Measurements from ENCODE around the gene DYRK1A. TPM values are rescaled to one million over a fixed set of nuclear protein-coding genes. Genes with fewer than 3 reads are reported as not detected.

The DYRK1A gene
- total RNA-seq, 1 experiment from 2014 or later = 49.3 TPM

DNA sequence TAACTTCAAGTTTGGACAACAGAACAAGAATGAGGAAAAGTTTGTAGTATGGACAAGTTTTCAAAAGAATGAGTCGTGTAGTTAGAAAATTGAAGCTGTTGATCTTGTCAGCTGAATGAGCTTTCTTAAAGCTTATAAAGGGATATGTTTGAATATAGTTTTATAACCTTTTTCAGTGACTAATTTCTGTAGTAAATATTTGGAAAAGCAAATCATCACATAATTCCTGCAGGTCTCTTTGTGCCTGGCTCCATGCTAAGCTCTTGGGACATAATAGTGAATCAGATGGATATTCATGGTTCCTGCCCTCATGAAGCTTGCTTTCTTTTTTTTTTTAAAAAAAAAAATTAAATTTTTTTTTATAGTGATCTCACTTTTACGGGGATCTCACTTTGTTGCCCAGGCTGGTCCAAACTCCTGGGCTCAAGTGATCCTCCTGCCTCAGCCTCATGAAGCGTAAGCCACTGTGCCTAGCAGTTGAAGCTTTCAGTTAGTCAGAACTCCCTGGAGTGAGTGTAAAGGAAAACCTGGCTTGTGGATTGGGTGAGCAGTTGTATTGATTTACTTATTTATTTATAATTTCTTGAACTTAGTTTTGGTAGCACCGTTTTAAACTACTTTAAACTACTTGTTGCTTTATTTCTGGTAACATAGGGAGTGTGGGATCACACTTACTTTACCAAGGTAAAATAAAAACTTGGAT lies 15.5 kb downstream of the DYRK1A start:
- H3K9me2 ChIP-seq (ENCODE audit: insufficient read depth) = no peaks in the 10 kb centered on the region
- POLR2A ChIA-PET = no interaction called here
- peaks cover 100% of the 10 kb centered on the region for H3K79me2 ChIP-seq (ENCODE audit: insufficient read depth, low read length)
- no peak overlapping the region for H2AFZ ChIP-seq (ENCODE audit: low read depth, low read length, poor library complexity, severe bottlenecking)
- H3K27ac ChIP-seq (ENCODE audit: low read depth, low read length) = no peak overlapping the region
- no peaks in the 10 kb centered on the region for H3K36me3 ChIP-seq (ENCODE audit: control insufficient read depth in 1 of 2, insufficient read depth in 2 of 2, low read length in 2 of 2)
- TF ChIP-seq CBX3 (IDR thresholded peaks at IDR 0.05; ENCODE audit: low read depth) (no peak), FOSL1 (IDR thresholded peaks at IDR 0.05; ENCODE audit: low read depth) (no peak), EZH2phosphoT487 (IDR thresholded peaks at IDR 0.05; ENCODE audit: borderline replicate concordance) (no peak), SIN3A (IDR thresholded peaks at IDR 0.05; ENCODE audit: low read depth) (no peak), EGR1 (IDR thresholded peaks at IDR 0.05; ENCODE audit: low read depth) (no peak), ZFX (IDR thresholded peaks at IDR 0.05) (no peak), CEBPB (IDR thresholded peaks at IDR 0.05; ENCODE audit: low read depth) (no peak), ZNF274 (IDR thresholded peaks at IDR 0.05; ENCODE audit: low read depth, low read length) (no peak), POLR2AphosphoS5 (IDR thresholded peaks at IDR 0.05; ENCODE audit: low read depth, low read length) (no peak), RAD21 (IDR thresholded peaks at IDR 0.05; ENCODE audit: low read depth) (no peak), ELF1 (IDR thresholded peaks at IDR 0.05; ENCODE audit: borderline replicate concordance, low read depth) (no peak), TCF7L2 (IDR thresholded peaks at IDR 0.05; ENCODE audit: borderline replicate concordance, extremely low read depth, insufficient read depth, insufficient read length) (no peak), SP1 (IDR thresholded peaks at IDR 0.05; ENCODE audit: low read depth) (no peak)
- TF ChIP-seq, protein P1, sequence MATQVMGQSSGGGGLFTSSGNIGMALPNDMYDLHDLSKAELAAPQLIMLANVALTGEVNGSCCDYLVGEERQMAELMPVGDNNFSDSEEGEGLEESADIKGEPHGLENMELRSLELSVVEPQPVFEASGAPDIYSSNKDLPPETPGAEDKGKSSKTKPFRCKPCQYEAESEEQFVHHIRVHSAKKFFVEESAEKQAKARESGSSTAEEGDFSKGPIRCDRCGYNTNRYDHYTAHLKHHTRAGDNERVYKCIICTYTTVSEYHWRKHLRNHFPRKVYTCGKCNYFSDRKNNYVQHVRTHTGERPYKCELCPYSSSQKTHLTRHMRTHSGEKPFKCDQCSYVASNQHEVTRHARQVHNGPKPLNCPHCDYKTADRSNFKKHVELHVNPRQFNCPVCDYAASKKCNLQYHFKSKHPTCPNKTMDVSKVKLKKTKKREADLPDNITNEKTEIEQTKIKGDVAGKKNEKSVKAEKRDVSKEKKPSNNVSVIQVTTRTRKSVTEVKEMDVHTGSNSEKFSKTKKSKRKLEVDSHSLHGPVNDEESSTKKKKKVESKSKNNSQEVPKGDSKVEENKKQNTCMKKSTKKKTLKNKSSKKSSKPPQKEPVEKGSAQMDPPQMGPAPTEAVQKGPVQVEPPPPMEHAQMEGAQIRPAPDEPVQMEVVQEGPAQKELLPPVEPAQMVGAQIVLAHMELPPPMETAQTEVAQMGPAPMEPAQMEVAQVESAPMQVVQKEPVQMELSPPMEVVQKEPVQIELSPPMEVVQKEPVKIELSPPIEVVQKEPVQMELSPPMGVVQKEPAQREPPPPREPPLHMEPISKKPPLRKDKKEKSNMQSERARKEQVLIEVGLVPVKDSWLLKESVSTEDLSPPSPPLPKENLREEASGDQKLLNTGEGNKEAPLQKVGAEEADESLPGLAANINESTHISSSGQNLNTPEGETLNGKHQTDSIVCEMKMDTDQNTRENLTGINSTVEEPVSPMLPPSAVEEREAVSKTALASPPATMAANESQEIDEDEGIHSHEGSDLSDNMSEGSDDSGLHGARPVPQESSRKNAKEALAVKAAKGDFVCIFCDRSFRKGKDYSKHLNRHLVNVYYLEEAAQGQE (IDR thresholded peaks at IDR 0.05; ENCODE audit: low read depth) = no peak
- TF ChIP-seq, protein P2, sequence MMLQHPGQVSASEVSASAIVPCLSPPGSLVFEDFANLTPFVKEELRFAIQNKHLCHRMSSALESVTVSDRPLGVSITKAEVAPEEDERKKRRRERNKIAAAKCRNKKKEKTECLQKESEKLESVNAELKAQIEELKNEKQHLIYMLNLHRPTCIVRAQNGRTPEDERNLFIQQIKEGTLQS (IDR thresholded peaks at IDR 0.05) = no peak
- no peak overlapping the region for H3K4me3 ChIP-seq (replicated peaks in 1 of 2; ENCODE audit: low read depth in 1 of 2, low read length in 2 of 2)
- DNase-seq (ENCODE audit: low read depth, low spot score) = no peak
- H3K4me2 ChIP-seq (ENCODE audit: low read length) = no peak overlapping the region
- RAD21 ChIA-PET (ENCODE audit: low non-redundant PET in 1 of 2, low total read pairs in 2 of 2, uncharacterized antibody in 2 of 2, unreplicated experiment in 2 of 2) = interaction anchor here in 1 of 2 experiments (1.3 kb wide), 1 partner anchor 9 kb away, joined by 4 read pairs; no protein-coding TSS in a partner anchor
- H3K27me3 ChIP-seq (ENCODE audit: insufficient read depth, low read length) = no peaks in the 10 kb centered on the region
- no peaks in the 10 kb centered on the region for H3K4me1 ChIP-seq (ENCODE audit: control insufficient read depth in 1 of 2, insufficient read depth in 2 of 2, low read length in 2 of 2)
- H4K20me1 ChIP-seq (ENCODE audit: insufficient read depth) = peaks cover 21% of the 10 kb centered on the region; the same call in 1 of the 2 replicates
- H3K9ac ChIP-seq (ENCODE audit: low read length) = no peak overlapping the region
- intact Hi-C loops (cut with micrococcal nuclease) = no loop called here
- no TSS peak for BruUV-seq (replicated peaks)
- CTCF ChIA-PET = no interaction called here
- no peak for ATAC-seq
- no peaks in the 10 kb centered on the region for H3K9me3 ChIP-seq (ENCODE audit: control insufficient read depth in 1 of 2, insufficient read depth in 1 of 2, low read depth in 1 of 2, low read length in 2 of 2)
